Measurements from ENCODE around the gene GALNT16.

DNA sequence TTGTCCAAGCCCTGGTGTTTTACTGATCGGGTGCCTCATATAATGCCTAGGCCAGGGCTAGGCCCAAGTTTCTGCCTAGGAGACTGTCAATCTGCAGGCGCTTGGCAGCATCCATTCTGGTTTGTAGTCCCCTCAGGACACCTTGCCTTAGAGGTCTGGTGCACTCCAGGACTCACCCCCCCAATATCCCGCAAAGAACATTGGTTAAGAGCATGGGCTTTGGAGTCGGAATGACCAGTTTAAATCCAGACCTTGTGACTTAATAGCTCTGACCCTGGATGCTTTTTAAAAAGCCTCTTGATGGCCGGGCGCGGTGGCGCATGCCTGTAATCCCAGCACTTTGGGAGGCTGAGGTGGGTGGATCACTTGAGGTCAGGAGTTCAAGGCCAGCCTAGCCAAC lies 60.0 kb downstream of the GALNT16 start:
- TF ChIP-seq, protein P1, sequence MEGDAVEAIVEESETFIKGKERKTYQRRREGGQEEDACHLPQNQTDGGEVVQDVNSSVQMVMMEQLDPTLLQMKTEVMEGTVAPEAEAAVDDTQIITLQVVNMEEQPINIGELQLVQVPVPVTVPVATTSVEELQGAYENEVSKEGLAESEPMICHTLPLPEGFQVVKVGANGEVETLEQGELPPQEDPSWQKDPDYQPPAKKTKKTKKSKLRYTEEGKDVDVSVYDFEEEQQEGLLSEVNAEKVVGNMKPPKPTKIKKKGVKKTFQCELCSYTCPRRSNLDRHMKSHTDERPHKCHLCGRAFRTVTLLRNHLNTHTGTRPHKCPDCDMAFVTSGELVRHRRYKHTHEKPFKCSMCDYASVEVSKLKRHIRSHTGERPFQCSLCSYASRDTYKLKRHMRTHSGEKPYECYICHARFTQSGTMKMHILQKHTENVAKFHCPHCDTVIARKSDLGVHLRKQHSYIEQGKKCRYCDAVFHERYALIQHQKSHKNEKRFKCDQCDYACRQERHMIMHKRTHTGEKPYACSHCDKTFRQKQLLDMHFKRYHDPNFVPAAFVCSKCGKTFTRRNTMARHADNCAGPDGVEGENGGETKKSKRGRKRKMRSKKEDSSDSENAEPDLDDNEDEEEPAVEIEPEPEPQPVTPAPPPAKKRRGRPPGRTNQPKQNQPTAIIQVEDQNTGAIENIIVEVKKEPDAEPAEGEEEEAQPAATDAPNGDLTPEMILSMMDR (conservative IDR thresholded peaks at IDR 0.05; ENCODE audit: low read length) = no peak
- TF ChIP-seq EZH2phosphoT487 (IDR thresholded peaks at IDR 0.05; ENCODE audit: borderline replicate concordance) = no peak

All from Loucy (cell line).